Glutamatergic neuron (in vitro differentiated cells): ENCODE measurements around the gene ZFP57. TPM values are rescaled to one million over a fixed set of nuclear protein-coding genes. Genes with fewer than 3 reads are reported as not detected.
A peak's percentile ranks its signal among the peaks of the same experiment; 100 is the strongest.

Experiments
- DNase-seq: peaks from one replicate; pipeline ENCODE4 v3.0.0; 2022
- H3K27ac Mint-ChIP-seq: one replicate; pipeline ENCODE4 v1.8.0; 2020; ENCODE audit warnings: mild to moderate bottlenecking, mixed read lengths, inconsistent platforms; ENCODE audit not compliant: unreplicated experiment
- H3K27me3 Mint-ChIP-seq: one replicate; pipeline ENCODE4 v1.8.0; 2020; ENCODE audit warnings: mild to moderate bottlenecking, moderate library complexity, mixed read lengths, inconsistent platforms; ENCODE audit not compliant: unreplicated experiment
- H3K36me3 Mint-ChIP-seq: one replicate; pipeline ENCODE4 v1.8.0; 2020; ENCODE audit warnings: mild to moderate bottlenecking, mixed read lengths, inconsistent platforms; ENCODE audit not compliant: unreplicated experiment
- H3K4me1 Mint-ChIP-seq: one replicate; pipeline ENCODE4 v1.8.0; 2020; ENCODE audit warnings: mild to moderate bottlenecking, low read depth, mixed read lengths, inconsistent platforms; ENCODE audit not compliant: unreplicated experiment
- H3K4me3 Mint-ChIP-seq: one replicate; pipeline ENCODE4 v1.8.0; 2020; ENCODE audit warnings: mild to moderate bottlenecking, mixed read lengths, inconsistent platforms; ENCODE audit not compliant: unreplicated experiment
- H3K9me3 Mint-ChIP-seq: one replicate; pipeline ENCODE4 v1.8.0; 2020; ENCODE audit warnings: mild to moderate bottlenecking, moderate library complexity, mixed read lengths, inconsistent platforms; ENCODE audit not compliant: unreplicated experiment
- total RNA-seq: library from RNA; stranded (reverse); fragmentation: NEBNext Ultra II Directional; extraction: Animal tissue kit (Norgen Biotek cat#: 25700); gene quantifications from one replicate; pipeline ENCODE4 v1.2.1, GENCODE V29; 2021; ENCODE audit not compliant: unreplicated experiment
- TF ChIP-seq, protein P1 (sequence below): fragments of 200-600 bp; sonication (generic); IDR thresholded peaks from one replicate; pipeline ENCODE4 v1.5.0; 2021; ENCODE audit not compliant: partially characterized antibody, unreplicated experiment

ZFP57 gene
- total RNA-seq, 1 donor from 2014 or later: not detected

DNA sequence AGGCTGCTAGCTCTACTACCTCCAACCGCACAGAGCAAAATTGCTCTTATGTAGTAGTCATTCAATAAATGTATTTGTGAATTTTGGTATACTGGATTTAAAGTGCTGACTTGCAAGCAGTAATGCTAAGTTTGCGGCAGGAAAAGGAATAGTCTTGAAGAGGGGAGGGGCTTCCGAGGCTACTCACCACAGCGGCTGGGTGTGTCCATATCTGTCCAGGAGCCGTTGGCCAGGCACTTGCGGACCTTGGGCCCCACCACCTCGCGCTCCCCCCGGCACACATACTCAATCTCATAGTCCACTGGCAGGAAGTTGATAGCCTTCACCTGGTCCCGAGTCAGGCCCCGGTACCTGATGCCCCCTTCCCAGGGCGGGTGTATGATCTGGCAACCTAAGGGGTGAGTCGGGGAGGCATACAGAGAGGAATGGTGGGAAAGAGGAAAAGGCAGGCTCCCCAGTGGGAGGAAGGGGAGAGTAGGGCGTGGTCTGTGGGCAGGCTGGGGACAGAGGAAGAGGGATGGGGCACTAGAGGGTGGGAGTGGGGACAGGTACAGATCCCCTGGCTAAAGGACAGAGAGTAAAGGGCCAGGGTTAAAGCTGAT, 49.6 kb downstream of the ZFP57 start:
- peaks cover 16% of the 10 kb centered on the region for H3K9me3 Mint-ChIP-seq
- TF ChIP-seq, protein P1, sequence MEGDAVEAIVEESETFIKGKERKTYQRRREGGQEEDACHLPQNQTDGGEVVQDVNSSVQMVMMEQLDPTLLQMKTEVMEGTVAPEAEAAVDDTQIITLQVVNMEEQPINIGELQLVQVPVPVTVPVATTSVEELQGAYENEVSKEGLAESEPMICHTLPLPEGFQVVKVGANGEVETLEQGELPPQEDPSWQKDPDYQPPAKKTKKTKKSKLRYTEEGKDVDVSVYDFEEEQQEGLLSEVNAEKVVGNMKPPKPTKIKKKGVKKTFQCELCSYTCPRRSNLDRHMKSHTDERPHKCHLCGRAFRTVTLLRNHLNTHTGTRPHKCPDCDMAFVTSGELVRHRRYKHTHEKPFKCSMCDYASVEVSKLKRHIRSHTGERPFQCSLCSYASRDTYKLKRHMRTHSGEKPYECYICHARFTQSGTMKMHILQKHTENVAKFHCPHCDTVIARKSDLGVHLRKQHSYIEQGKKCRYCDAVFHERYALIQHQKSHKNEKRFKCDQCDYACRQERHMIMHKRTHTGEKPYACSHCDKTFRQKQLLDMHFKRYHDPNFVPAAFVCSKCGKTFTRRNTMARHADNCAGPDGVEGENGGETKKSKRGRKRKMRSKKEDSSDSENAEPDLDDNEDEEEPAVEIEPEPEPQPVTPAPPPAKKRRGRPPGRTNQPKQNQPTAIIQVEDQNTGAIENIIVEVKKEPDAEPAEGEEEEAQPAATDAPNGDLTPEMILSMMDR: no peak
- DNase-seq: peak; percentile 39
- peak overlapping the region; percentile 76 for H3K27ac Mint-ChIP-seq
- peaks cover 23% of the 10 kb centered on the region for H3K27me3 Mint-ChIP-seq
- H3K4me3 Mint-ChIP-seq: peak overlapping the region; percentile 94
- peaks cover 31% of the 10 kb centered on the region for H3K4me1 Mint-ChIP-seq
- H3K36me3 Mint-ChIP-seq: peaks cover 22% of the 10 kb centered on the region

DNA sequence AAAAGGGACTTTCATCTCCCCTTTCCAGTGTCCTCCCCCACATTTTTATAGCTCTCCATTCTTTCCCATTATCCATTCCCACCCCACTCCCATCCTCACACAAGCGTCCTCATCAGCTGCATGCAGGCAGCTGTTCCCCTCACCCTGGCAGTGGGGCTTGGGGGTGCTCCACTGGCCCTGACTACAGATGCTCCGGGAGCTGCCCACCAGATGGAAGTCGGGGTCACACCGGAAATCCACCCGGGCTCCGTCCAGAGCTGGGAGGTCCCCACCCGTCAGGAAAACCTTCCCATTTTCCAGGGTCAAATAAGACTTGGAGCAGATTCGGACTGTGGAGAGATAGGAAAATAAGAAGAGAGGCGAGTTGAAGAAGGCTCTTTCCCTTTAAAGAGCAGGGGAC, 50.6 kb downstream of the ZFP57 start:
- H3K4me1 Mint-ChIP-seq: peaks cover 37% of the 10 kb centered on the region
- DNase-seq: no peak
- TF ChIP-seq, protein P1: no peak

DNA sequence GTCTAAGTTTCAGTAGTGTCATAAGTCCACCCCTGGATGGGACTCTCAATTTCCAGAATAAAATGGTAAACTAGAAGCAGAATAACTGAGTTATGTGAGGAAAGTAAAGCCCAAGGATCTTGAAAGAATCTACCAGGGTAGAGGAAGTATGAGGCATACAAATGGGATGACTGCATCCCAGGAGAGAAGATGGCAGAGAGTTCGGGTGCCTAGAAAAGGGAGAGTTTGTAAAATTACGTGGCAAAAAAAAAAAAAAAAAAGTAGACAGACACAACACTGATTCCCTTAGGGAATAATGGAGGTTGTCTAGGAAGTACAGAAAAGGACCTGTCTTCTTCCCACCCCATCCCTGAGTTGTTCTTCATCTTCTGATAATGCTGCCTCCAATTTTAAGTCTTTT, 51.4 kb downstream of the ZFP57 start:
- H3K9me3 Mint-ChIP-seq: peaks cover 16% of the 10 kb centered on the region
- H3K4me3 Mint-ChIP-seq: peak overlapping the region; percentile 94
- H3K36me3 Mint-ChIP-seq: peaks cover 25% of the 10 kb centered on the region
- peaks cover 24% of the 10 kb centered on the region for H3K27me3 Mint-ChIP-seq
- no peak for DNase-seq
- peaks cover 38% of the 10 kb centered on the region for H3K4me1 Mint-ChIP-seq
- H3K27ac Mint-ChIP-seq: peak overlapping the region; percentile 3
- TF ChIP-seq, protein P1: no peak

More for the DNA sequence above, 50.6 kb downstream of the ZFP57 start:
- Mint-ChIP-seq H3K4me3 (peak overlapping the region; percentile 94), H3K36me3 (peaks cover 25% of the 10 kb centered on the region), H3K9me3 (peaks cover 16% of the 10 kb centered on the region), H3K27ac (no peak overlapping the region), H3K27me3 (peaks cover 22% of the 10 kb centered on the region)

DNA sequence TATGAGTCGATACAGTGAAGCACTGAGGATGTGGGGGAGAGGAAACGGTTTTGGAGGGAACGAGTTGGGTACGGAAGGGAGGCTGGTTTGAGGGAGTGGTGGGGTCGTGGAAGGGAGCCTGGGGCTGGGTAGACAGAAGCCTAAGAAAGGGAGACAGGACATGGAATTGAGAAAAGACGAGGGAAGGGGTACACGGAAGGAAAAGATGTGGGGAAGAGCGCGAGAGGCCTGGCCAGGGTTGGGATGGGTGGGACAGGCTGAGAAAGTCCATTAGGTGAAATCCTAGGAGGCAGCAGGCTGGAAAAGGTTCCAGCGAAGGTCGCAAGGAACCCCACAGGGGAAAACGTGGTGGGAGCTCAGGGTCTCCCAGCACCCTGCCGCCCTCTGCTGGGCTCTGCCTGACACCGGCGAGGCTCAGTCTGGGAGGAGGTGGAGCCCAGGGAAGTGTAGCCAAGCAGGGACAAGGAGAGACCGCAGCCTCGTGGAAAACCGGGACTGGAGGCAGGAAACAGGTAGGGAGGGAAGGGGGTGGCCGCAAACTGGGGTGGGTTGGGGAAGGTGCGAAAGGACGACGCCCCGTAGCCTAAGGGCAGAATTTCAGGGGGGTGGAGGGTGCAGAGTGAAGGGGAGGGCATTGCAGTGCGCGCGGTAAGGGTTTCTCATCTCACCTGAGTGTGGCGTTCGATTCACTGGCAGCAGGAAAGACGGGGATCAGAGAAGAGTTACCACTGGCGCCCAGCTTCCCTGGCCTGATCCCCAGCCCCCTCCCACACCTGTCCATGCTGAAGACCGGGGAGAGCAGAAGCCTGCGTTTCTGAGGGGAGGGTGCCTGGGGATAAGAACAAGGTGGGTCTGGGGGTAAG, 52.3 kb downstream of the ZFP57 start:
- Mint-ChIP-seq H3K4me3 (peak overlapping the region; percentile 94), H3K27me3 (peaks cover 22% of the 10 kb centered on the region), H3K27ac (peak overlapping the region; percentile 48), H3K36me3 (peaks cover 32% of the 10 kb centered on the region), H3K4me1 (peaks cover 38% of the 10 kb centered on the region), H3K9me3 (peaks cover 11% of the 10 kb centered on the region)
- TF ChIP-seq, protein P1: peak; percentile 42
- peak; percentile 92 for DNase-seq
